Nephron progenitor cell (in vitro differentiated cells): Measurements from ENCODE around the gene RAB43.
"Not testable (repeated sequence)": the region's sequence is repeated elsewhere in the genome, so short reads cannot be mapped to it uniquely, and the experiment has no call there.

ENCODE experiments used
- DNase-seq: peaks from one replicate; pipeline ENCODE4 v3.0.0; 2021
- H3K27ac Mint-ChIP-seq: 2 replicates; pipeline ENCODE4 v1.8.0; 2021; ENCODE audit warnings: mild to moderate bottlenecking, moderate library complexity, mixed read lengths
- H3K27me3 Mint-ChIP-seq: 2 replicates; pipeline ENCODE4 v1.8.0; 2021; ENCODE audit warnings: mild to moderate bottlenecking, low read depth, mixed read lengths; ENCODE audit not compliant: poor library complexity
- H3K36me3 Mint-ChIP-seq: 2 replicates; pipeline ENCODE4 v1.8.0; 2021; ENCODE audit warnings: low read depth, mixed read lengths
- H3K4me1 Mint-ChIP-seq: 2 replicates; pipeline ENCODE4 v1.8.0; 2021; ENCODE audit warnings: mixed read lengths
- H3K4me3 Mint-ChIP-seq: 2 replicates; pipeline ENCODE4 v1.8.0; 2021; ENCODE audit warnings: mild to moderate bottlenecking, moderate library complexity, mixed read lengths
- H3K9me3 Mint-ChIP-seq: 2 replicates; pipeline ENCODE4 v1.8.0; 2021; ENCODE audit warnings: mild to moderate bottlenecking, moderate library complexity, mixed read lengths
- CTCF ChIP-seq: fragments of 200-600 bp; sonication (generic); IDR thresholded peaks from 2 replicates; pipeline ENCODE4 v1.5.0; 2021; ENCODE audit warnings: antibody characterized with exemption

Gene RAB43

GRCh38 chr3:129117134-129117533 is 4.5 kb downstream of the RAB43 start:
- Mint-ChIP-seq H3K27me3 (peaks cover 10% of the 10 kb centered on the region), H3K4me3 (no peak overlapping the region), H3K36me3 (peaks cover 10% of the 10 kb centered on the region), H3K27ac (no peak overlapping the region), H3K9me3 (no peaks in the 10 kb centered on the region), H3K4me1 (peaks cover 56% of the 10 kb centered on the region)
- no peak for TF ChIP-seq CTCF
- DNase-seq, result no peak

GRCh38 chr3:129116482-129116946 is 5.1 kb downstream of the RAB43 start:
- H3K4me1 Mint-ChIP-seq, result peaks cover 56% of the 10 kb centered on the region
- H3K9me3 Mint-ChIP-seq, result no peaks in the 10 kb centered on the region
- peak overlapping the region; percentile 23 for H3K4me3 Mint-ChIP-seq
- H3K27me3 Mint-ChIP-seq, result peaks cover 10% of the 10 kb centered on the region
- no peak for TF ChIP-seq CTCF
- no peak for DNase-seq
- peaks cover 10% of the 10 kb centered on the region for H3K36me3 Mint-ChIP-seq
- peak overlapping the region; percentile 65 for H3K27ac Mint-ChIP-seq

- Mint-ChIP-seq H3K4me1 (peaks cover 43% of the 10 kb centered on the region), H3K27ac (peak overlapping the region; percentile 92), H3K9me3 (no peaks in the 10 kb centered on the region), H3K36me3 (peaks cover 18% of the 10 kb centered on the region), H3K27me3 (no peaks in the 10 kb centered on the region), H3K4me3 (no peak overlapping the region)
- DNase-seq, result no peak
- TF ChIP-seq CTCF, result no peak
Observed at GRCh38 chr3:129114455-129114854, 7.1 kb downstream of the RAB43 start.

- DNase-seq, result no peak
- peaks cover 35% of the 10 kb centered on the region for H3K4me1 Mint-ChIP-seq
Observed at GRCh38 chr3:129112308-129113052, 9.1 kb downstream of the RAB43 start.

GRCh38 chr3:129111076-129111780 is 10.4 kb downstream of the RAB43 start:
- not testable (repeated sequence) for H3K27ac Mint-ChIP-seq, H3K4me3 Mint-ChIP-seq, H3K27me3 Mint-ChIP-seq, DNase-seq, H3K9me3 Mint-ChIP-seq
- peaks cover 30% of the 10 kb centered on the region for H3K4me1 Mint-ChIP-seq
- H3K36me3 Mint-ChIP-seq, result peaks cover 16% of the 10 kb centered on the region

More at GRCh38 chr3:129112308-129113052, 9.1 kb downstream of the RAB43 start:
- Mint-ChIP-seq H3K27ac (no peak overlapping the region), H3K36me3 (peaks cover 16% of the 10 kb centered on the region), H3K27me3 (no peaks in the 10 kb centered on the region), H3K4me3 (no peak overlapping the region), H3K9me3 (no peaks in the 10 kb centered on the region)
- no peak for TF ChIP-seq CTCF

- peaks cover 30% of the 10 kb centered on the region for H3K4me1 Mint-ChIP-seq
- no peaks in the 10 kb centered on the region for H3K27me3 Mint-ChIP-seq
- no peak overlapping the region for H3K27ac Mint-ChIP-seq
- no peak overlapping the region for H3K4me3 Mint-ChIP-seq
- H3K36me3 Mint-ChIP-seq, result peaks cover 16% of the 10 kb centered on the region
- no peaks in the 10 kb centered on the region for H3K9me3 Mint-ChIP-seq
- DNase-seq, result peak; percentile 14
- no peak for TF ChIP-seq CTCF
Observed at GRCh38 chr3:129107793-129108192, 13.8 kb downstream of the RAB43 start.
